Measurements from ENCODE around the gene TP53AIP1.
A peak's percentile ranks its signal among the peaks of the same experiment; 100 is the strongest.

TP53AIP1 gene

GRCh38 chr11:128942272-128942612 lies 429 bp downstream of the TP53AIP1 start:
- no peak for DNase-seq

GRCh38 chr11:128941573-128942271 lies 949 bp downstream of the TP53AIP1 start:
- DNase-seq, result no peak

GRCh38 chr11:128941110-128941509 lies 1.6 kb downstream of the TP53AIP1 start:
- no peak for DNase-seq

- no peak for DNase-seq
Measured at GRCh38 chr11:128940603-128941002, 2.1 kb downstream of the TP53AIP1 start.

DNA sequence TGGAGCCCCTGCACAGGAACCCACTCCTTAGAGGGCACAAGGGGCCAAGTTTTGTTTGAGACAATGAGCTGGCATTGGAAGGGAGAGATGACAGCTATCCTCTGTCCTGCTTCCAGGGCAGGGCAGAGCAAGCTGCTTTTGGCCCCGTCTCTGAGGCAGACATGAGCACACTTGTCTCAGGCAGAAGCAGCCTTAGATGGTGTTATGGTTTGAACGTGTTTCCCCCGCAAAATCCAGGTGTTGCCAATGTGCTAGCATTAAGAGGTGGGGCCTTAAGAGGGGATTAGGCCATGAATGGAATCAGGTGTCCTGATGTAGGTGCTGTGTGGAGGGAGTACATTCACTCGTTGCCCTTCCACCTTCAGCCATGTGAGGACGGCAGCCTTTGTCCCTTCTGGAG lies 2.5 kb downstream of the TP53AIP1 start:
- DNase-seq, result no peak

GRCh38 chr11:128939591-128939990 lies 3.1 kb downstream of the TP53AIP1 start:
- no peak for DNase-seq

DNA sequence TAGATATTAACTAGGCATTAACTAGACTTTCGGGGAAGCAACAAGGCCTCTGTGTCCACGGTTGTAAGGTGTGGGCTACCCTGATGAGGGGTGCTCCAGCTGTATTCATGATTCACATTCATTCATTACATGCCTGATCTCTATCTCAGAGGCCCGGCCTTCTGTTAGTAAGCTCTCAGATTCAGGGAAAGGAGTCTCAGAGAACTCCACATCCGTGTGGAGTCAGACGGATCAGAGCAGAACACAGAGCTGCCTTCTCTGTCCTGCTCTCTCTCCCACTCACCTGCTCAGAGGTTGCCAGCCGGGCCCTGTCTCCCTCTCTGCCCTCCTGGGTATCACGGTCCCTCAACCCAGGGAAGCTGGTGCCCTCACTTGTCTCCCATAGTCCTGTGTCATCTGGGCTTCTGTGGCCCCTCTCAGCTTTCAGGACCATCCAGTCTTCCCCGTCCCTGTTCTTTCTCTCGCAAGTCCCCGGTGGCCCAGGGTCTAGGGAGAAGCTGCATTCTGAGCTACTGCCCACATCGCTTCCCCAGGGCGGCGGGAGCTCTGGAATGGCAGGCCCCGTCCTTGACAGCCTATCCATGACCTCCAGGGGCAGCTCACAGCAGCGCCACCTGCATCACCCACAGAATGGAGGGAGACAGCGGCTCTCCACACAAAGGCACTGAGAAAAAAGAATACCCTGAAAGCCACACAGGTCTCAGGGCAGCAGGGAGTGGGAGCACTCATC lies 4.3 kb downstream of the TP53AIP1 start:
- no peak for DNase-seq

DNA sequence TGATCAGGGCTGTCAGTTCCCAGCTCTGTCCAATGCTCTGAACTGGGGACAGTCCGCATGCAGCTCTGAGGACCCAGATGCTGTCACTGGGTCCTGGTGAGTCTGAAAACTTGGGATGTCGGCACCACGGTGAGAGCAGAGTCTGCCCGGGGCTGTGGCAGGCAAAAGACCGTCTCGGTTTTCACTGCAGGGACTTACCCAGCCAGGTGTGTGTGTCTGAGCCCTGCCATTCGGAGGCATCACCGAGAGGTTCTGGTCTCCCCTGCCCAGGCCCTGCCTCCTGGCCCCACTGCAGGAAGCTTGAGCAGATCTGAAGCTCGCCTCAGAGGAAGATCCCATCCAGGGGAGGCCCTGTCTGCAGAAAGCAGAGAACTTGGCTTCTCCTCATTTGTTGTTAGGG lies 5.2 kb downstream of the TP53AIP1 start:
- DNase-seq, result no peak

GRCh38 chr11:128936606-128937251 lies 5.9 kb downstream of the TP53AIP1 start:
- DNase-seq, result peak; percentile 5

- DNase-seq, result no peak
Measured at GRCh38 chr11:128934926-128935325, 7.7 kb downstream of the TP53AIP1 start.

DNA sequence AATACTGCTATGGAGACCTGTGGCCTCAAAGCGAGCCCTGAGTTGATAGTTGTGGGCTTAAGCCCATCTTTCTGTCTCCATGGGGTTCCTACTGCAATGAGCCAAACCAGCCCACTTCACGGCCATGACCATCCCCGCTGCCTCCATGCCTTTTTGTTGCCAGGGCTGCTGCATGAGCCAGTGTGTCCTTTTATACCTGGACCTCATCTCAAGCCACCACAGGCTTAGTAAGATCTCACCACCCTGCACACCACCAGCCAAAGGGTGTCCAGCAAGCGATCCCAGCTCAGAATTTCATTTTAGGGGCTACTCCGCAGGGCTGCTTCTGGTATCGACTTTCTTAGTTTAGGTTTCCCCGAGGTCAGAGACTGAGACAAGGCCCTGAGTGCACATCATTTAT lies 8.3 kb downstream of the TP53AIP1 start:
- no peak for DNase-seq

GRCh38 chr11:128933481-128934178 lies 9.0 kb downstream of the TP53AIP1 start:
- no peak for DNase-seq

GRCh38 chr11:128931668-128932067 lies 11.0 kb downstream of the TP53AIP1 start:
- no peak for DNase-seq

DNA sequence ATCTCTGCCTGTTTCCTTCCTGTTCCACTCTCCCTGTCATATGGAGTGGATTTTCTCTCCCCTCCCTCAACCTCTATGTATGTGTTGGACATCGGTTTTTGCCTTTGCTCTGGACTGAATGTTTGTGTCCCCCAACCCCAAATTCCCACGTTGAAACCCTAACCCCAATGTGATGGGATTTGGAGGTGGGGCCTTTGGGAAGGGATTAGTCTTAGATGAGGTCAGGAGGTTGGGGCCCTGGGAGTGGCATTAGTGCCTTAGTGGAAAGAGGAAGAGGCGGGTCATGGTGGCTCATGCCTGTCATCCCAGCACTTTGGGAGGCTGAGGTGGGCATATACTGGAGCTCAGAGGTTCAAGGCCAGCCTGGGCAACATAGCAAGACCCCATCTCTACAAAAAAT lies 11.6 kb downstream of the TP53AIP1 start:
- no peak for DNase-seq

- DNase-seq, result no peak
Measured at GRCh38 chr11:128929991-128930390, 12.7 kb downstream of the TP53AIP1 start.

- DNase-seq, result no peak
Measured at GRCh38 chr11:128929468-128929867, 13.2 kb downstream of the TP53AIP1 start.

DNA sequence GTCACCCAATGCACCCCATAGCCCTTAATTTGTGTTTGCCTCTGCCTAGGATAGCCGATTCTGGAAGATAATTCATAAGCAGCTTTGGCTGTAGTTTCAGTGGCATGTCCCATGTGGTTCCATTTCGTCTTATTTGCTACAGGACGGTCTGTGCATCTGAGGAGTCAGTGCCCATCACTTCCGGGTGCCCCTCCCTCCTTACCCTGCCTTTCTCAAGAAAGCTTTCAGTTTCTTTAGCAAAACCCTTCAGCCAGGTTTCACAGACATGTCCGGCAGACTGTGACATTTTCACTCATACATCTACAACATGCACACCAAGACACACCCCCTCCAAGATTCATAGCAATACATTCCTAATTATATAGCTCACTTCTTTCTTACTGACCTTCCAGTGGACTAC lies 14.3 kb downstream of the TP53AIP1 start:
- DNase-seq, result no peak

DNA sequence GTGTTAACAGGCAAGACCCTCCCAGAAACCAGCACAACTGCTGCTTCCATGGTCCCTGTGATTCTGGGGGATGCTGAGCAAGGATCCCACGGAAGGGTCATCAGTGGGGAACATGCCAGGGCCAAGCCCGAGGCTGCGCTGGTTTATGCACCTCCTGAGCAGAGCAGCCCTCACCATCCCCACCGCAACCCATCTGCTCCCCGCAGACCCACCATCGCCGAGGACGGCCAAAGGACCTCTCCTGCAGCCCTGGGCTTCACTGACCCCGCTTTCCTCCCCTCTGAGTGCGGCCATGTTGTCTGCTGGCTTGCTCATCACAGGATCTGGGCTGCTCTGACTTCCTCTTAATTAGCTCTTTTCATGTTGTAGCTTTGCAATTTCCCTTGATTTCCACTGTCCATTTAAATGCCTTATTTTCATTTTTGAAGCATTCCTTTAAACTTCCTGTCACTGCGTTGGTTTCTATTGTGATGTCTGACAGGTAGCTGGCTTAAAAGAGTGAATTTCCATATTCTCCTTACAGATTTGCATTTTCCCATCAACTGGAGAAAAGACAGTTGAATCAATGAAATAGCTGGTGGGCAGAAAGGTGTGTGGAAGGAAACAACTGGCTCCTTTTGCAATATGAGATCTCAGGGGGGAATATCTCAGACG lies 14.9 kb downstream of the TP53AIP1 start:
- DNase-seq, result no peak

GRCh38 chr11:128927108-128927461 lies 15.6 kb downstream of the TP53AIP1 start:
- no peak for DNase-seq

GRCh38 chr11:128926437-128927107 lies 16.1 kb downstream of the TP53AIP1 start:
- DNase-seq, result no peak

- no peak for DNase-seq
Measured at GRCh38 chr11:128926000-128926399, 16.7 kb downstream of the TP53AIP1 start.

DNA sequence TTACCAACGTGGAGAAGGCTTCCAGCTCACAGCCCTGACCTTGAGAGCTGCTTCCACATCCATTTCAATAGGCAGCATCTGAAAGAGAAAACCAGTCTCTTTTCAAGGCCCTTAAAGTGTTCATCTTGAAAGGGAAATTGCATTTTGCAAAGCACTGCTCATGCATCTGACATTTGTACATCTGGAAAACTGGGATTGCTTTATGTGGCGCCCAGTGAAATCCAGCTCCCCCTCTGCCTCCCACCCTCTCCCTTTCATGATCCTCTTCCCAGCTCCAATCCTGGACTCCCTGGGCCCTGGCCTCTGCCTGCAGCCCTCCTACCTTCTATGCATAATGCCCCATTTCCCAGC lies 17.4 kb downstream of the TP53AIP1 start:
- no peak for DNase-seq
